ENCODE data around the gene GDPD4.

DNA sequence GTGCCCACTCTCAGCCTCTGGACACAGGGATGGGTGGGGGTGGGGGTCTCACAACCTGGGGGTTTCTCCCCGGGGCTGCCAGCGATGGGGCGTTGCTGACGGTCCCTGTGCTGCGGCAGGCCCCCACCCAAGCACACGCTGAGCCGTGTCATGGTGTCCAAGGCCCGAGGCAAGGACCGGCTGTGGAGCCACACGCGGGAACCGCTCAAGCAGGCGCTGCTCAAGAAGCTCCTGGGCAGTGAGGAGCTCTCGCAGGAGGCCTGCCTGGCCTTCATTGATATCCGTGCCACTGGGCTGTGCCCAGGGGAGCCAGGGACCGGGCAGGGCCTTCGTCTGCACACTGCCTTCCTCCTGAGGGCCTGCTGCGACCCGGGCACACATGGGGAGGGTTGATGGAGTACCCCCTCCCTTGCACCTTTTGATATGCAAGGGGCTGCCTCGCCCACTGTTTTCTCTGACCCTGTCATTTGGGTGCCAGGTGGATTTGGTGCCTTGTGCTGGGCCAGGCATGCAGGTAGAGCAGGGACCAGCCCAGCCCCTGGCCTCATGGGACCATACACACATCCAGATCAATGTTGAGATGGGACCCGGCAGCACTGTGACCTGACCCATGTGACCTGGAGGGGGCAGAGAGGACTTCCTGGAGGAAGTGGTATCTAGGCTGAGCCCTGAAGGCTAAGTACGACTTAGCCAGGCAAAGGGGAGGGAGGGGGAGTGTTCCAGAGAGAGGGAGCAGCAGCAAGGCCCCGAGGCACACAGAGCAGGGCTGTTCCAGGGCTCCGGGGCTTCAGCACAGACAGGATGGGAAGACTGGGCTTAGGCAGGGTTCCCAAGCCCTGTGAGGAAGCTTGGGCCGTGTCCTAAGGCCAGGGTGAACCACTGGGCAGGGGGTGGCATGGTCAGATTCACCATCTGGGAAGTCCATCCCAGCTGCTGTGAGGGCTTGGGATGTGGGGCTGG is 98.3 kb downstream of the GDPD4 start:
- TF ChIP-seq, protein P1, sequence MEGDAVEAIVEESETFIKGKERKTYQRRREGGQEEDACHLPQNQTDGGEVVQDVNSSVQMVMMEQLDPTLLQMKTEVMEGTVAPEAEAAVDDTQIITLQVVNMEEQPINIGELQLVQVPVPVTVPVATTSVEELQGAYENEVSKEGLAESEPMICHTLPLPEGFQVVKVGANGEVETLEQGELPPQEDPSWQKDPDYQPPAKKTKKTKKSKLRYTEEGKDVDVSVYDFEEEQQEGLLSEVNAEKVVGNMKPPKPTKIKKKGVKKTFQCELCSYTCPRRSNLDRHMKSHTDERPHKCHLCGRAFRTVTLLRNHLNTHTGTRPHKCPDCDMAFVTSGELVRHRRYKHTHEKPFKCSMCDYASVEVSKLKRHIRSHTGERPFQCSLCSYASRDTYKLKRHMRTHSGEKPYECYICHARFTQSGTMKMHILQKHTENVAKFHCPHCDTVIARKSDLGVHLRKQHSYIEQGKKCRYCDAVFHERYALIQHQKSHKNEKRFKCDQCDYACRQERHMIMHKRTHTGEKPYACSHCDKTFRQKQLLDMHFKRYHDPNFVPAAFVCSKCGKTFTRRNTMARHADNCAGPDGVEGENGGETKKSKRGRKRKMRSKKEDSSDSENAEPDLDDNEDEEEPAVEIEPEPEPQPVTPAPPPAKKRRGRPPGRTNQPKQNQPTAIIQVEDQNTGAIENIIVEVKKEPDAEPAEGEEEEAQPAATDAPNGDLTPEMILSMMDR (IDR thresholded peaks at IDR 0.05): no peak
- no peak for TF ChIP-seq CHD2 (IDR thresholded peaks at IDR 0.05; ENCODE audit: low read length, partially characterized antibody)
- no peak for TF ChIP-seq PBX3 (IDR thresholded peaks at IDR 0.05)
- no peak for TF ChIP-seq NPAS2 (CRISPR knock-in tag; IDR thresholded peaks at IDR 0.05; ENCODE audit: borderline replicate concordance)
- TF ChIP-seq REST (IDR thresholded peaks at IDR 0.05): no peak
- TF ChIP-seq HOXA7 (CRISPR knock-in tag; IDR thresholded peaks at IDR 0.05): no peak
- no peak for TF ChIP-seq CBX2 (IDR thresholded peaks at IDR 0.05; ENCODE audit: borderline replicate concordance, low read depth)
- TF ChIP-seq CBX8 (IDR thresholded peaks at IDR 0.05): no peak
- TF ChIP-seq POLR2A (IDR thresholded peaks at IDR 0.05; ENCODE audit: low read length): no peak
